ENCODE data around the gene PCCA.

PCCA gene

GRCh38 chr13:100176801-100177400 lies 88.0 kb downstream of the PCCA start:
- DNase-seq (ENCODE audit: low spot score): no peak
- no peak for TF ChIP-seq CTCF (IDR thresholded peaks at IDR 0.05)

GRCh38 chr13:100178309-100178708 lies 89.4 kb downstream of the PCCA start:
- DNase-seq (ENCODE audit: low spot score): no peak
- TF ChIP-seq CTCF (IDR thresholded peaks at IDR 0.05): no peak
- Histone ChIP-seq H3K4me3 (no peak overlapping the region), H3K27ac (no peak overlapping the region)

More at GRCh38 chr13:100176801-100177400, 88.0 kb downstream of the PCCA start:
- Histone ChIP-seq H3K4me3 (no peak overlapping the region), H3K27ac (no peak overlapping the region)

- H3K4me3 ChIP-seq: no peak overlapping the region
- no peak for TF ChIP-seq CTCF (IDR thresholded peaks at IDR 0.05)
- DNase-seq (ENCODE audit: low spot score): no peak
- no peak overlapping the region for H3K27ac ChIP-seq
These were observed 90.4 kb downstream of the PCCA start for GRCh38 chr13:100179276-100179675.

GRCh38 chr13:100182900-100183490 lies 94.1 kb downstream of the PCCA start:
- DNase-seq (ENCODE audit: low spot score): no peak
- no peak overlapping the region for H3K4me3 ChIP-seq
- H3K27ac ChIP-seq: no peak overlapping the region
- TF ChIP-seq CTCF (IDR thresholded peaks at IDR 0.05): no peak

- H3K4me3 ChIP-seq: no peak overlapping the region
- no peak for TF ChIP-seq CTCF (IDR thresholded peaks at IDR 0.05)
- H3K27ac ChIP-seq: no peak overlapping the region
- DNase-seq (ENCODE audit: low spot score): no peak
These were observed 95.2 kb downstream of the PCCA start for GRCh38 chr13:100184095-100184494.

GRCh38 chr13:100195568-100195967 lies 106.7 kb downstream of the PCCA start:
- H3K4me3 ChIP-seq: no peak overlapping the region
- no peak for DNase-seq (ENCODE audit: low spot score)
- H3K27ac ChIP-seq: no peak overlapping the region
- TF ChIP-seq CTCF (IDR thresholded peaks at IDR 0.05): no peak

GRCh38 chr13:100196375-100196774 lies 107.5 kb downstream of the PCCA start:
- H3K27ac ChIP-seq: no peak overlapping the region
- no peak for TF ChIP-seq CTCF (IDR thresholded peaks at IDR 0.05)

More at GRCh38 chr13:100196375-100196774, 107.5 kb downstream of the PCCA start:
- H3K4me3 ChIP-seq: no peak overlapping the region
- DNase-seq (ENCODE audit: low spot score): no peak

All from coronary artery (tissue), 2 donors.